HepG2 (cell line): ENCODE results near the gene C2CD2. TPM values are rescaled to one million over a fixed set of nuclear protein-coding genes. Genes with fewer than 3 reads are reported as not detected.
A peak's percentile ranks its signal among the peaks of the same experiment; 100 is the strongest.

Experiments
- BRCA1 ChIP-seq: sonication (generic); formaldehyde crosslinking; IDR thresholded peaks from 2 replicates; pipeline ENCODE4 v1.4.0; 2020; ENCODE audit warnings: missing genetic modification reagents
- HOXA5 ChIP-seq: sonication (generic); formaldehyde crosslinking; IDR thresholded peaks from 2 replicates; pipeline ENCODE4 v1.4.0; 2020; ENCODE audit warnings: missing genetic modification reagents
- KDM3A ChIP-seq: IDR thresholded peaks from 2 replicates; pipeline ENCODE4 v1.6.1; 2018; ENCODE audit warnings: low read depth, missing compliant biosample characterization
- NAIF1 ChIP-seq: sonication (generic); formaldehyde crosslinking; IDR thresholded peaks from 2 replicates; pipeline ENCODE4 v1.5.0; 2020; ENCODE audit warnings: mild to moderate bottlenecking, missing genetic modification reagents, borderline replicate concordance
- SYNCRIP ChIP-seq: fragments of 200-400 bp; formaldehyde crosslinking; IDR thresholded peaks from 2 replicates; pipeline ENCODE4 v1.6.1; 2018; ENCODE audit warnings: mild to moderate bottlenecking, low read depth, low read length; ENCODE audit not compliant: insufficient read depth
- ZNF44 ChIP-seq: sonication (generic); formaldehyde crosslinking; IDR thresholded peaks from 2 replicates; pipeline ENCODE4 v1.5.1; 2020; ENCODE audit warnings: mild to moderate bottlenecking, missing genetic modification reagents
- ZNF556 ChIP-seq: sonication (generic); formaldehyde crosslinking; IDR thresholded peaks from 2 replicates; pipeline ENCODE4 v1.4.0; 2020; ENCODE audit warnings: mild to moderate bottlenecking, missing genetic modification reagents, borderline replicate concordance
- ZNF737 ChIP-seq: sonication (generic); formaldehyde crosslinking; IDR thresholded peaks from 2 replicates; pipeline ENCODE4 v1.5.0; 2020; ENCODE audit warnings: missing genetic modification reagents, mild to moderate bottlenecking, borderline replicate concordance
- ZNF780A ChIP-seq: sonication (generic); formaldehyde crosslinking; IDR thresholded peaks from 2 replicates; pipeline ENCODE4 v1.8.0; 2022; ENCODE audit warnings: mild to moderate bottlenecking, missing genetic modification reagents, moderate library complexity
- ZSCAN25 ChIP-seq: sonication (generic); formaldehyde crosslinking; IDR thresholded peaks from 2 replicates; pipeline ENCODE4 v1.8.0; 2022; ENCODE audit warnings: mild to moderate bottlenecking, missing genetic modification reagents
- polyA plus RNA-seq, 8 experiments: library from polyadenylated mRNA; depleted of rRNA in 3 of 8; stranded (reverse) in 7 of 8; unstranded in 1 of 8; fragments of >200 nt; fragmentation: Illumina TruSeq in 4 of 8; extraction: Trizol in 4 of 8; gene quantifications; 2 replicates each; pipeline versions ENCODE4 v1.2.1 to v1.2.3, GENCODE V29; 2011 to 2016; ENCODE audit warnings: low read depth in 4 of 8, missing spikeins in 1 of 8, mixed read lengths in 1 of 8; ENCODE audit not compliant: insufficient read depth in 1 of 8
- total RNA-seq, 5 experiments: library from RNA; depleted of rRNA; stranded (reverse); fragments of >200 nt; fragmentation: Illumina TruSeq; extraction: Trizol; gene quantifications; 2 replicates each; pipeline ENCODE4 v1.2.3, GENCODE V29; 2016; ENCODE audit warnings: low read depth in 1 of 5
- TF ChIP-seq, protein P1 (sequence below): sonication (generic); formaldehyde crosslinking; IDR thresholded peaks from 2 replicates; pipeline ENCODE4 v1.5.1; 2020; ENCODE audit warnings: mild to moderate bottlenecking, missing genetic modification reagents, moderate library complexity
- TF ChIP-seq, protein P2 (sequence below): fragments of 450-650 bp; IDR thresholded peaks from 2 replicates; pipeline ENCODE4 v1.6.1; 2017; ENCODE audit warnings: mild to moderate bottlenecking
- TF ChIP-seq, protein P3 (sequence below): IDR thresholded peaks from 2 replicates; pipeline ENCODE4 v1.6.1; 2016; ENCODE audit warnings: missing compliant biosample characterization, missing genetic modification reagents, borderline replicate concordance
- TF ChIP-seq, protein P4 (sequence below): sonication (generic); formaldehyde crosslinking; IDR thresholded peaks from 2 replicates; pipeline ENCODE4 v1.4.0; 2020; ENCODE audit warnings: mild to moderate bottlenecking, missing genetic modification reagents
- TF ChIP-seq, protein P5 (sequence below): sonication (generic); formaldehyde crosslinking; IDR thresholded peaks from 2 replicates; pipeline ENCODE4 v1.5.0; 2020; ENCODE audit warnings: mild to moderate bottlenecking, missing genetic modification reagents, moderate library complexity

Gene C2CD2
- total and polyA plus RNA-seq, 2 of the 13 experiments (the other 11 are each of a cell fraction or from before 2014, with no cell fraction given): 12.5 to 19.7 TPM

DNA sequence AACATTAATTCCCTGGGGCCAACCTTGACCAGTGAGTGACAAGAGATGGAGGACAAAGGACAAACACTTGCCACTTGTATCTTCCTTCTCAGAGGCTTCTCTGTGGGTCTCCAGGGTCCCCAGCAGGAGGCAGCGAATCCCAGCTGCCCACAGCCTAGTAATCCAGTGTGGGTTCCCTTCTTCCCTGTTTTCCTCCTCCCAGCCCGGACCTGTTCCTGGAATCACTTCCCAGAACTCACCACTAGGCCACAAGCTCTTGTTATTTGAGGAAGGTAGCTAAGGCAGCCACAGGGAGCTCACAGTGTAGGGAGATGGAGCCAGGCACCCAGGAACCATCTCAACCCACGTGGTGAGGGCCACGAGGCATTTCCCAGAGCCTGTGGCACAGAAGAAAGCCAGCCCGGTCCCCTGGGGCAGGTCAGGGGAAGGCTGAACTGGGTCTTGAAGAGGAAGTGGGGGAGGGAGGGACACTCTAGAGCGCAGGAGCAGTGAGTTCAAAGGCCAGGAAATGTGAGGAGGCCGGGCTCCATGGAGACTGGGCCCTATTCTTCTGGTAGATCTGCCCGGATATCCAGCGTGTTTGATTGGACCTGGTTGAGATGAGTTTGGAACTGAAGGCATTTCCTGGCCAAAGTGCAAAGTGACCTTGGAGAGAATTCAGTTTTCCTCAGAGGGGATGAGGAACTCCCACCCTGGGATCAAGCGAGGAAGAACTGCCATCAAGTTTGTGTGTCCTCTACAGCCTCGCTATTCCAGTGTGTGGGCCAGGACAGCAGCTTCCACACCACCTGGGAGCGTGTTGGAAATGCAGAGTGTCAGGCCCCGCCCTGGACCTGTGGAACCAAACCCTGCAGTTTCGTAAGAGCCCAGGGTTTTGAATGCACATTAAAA lies 20.3 kb upstream of the C2CD2 start (continued):
- TF ChIP-seq, protein P1, sequence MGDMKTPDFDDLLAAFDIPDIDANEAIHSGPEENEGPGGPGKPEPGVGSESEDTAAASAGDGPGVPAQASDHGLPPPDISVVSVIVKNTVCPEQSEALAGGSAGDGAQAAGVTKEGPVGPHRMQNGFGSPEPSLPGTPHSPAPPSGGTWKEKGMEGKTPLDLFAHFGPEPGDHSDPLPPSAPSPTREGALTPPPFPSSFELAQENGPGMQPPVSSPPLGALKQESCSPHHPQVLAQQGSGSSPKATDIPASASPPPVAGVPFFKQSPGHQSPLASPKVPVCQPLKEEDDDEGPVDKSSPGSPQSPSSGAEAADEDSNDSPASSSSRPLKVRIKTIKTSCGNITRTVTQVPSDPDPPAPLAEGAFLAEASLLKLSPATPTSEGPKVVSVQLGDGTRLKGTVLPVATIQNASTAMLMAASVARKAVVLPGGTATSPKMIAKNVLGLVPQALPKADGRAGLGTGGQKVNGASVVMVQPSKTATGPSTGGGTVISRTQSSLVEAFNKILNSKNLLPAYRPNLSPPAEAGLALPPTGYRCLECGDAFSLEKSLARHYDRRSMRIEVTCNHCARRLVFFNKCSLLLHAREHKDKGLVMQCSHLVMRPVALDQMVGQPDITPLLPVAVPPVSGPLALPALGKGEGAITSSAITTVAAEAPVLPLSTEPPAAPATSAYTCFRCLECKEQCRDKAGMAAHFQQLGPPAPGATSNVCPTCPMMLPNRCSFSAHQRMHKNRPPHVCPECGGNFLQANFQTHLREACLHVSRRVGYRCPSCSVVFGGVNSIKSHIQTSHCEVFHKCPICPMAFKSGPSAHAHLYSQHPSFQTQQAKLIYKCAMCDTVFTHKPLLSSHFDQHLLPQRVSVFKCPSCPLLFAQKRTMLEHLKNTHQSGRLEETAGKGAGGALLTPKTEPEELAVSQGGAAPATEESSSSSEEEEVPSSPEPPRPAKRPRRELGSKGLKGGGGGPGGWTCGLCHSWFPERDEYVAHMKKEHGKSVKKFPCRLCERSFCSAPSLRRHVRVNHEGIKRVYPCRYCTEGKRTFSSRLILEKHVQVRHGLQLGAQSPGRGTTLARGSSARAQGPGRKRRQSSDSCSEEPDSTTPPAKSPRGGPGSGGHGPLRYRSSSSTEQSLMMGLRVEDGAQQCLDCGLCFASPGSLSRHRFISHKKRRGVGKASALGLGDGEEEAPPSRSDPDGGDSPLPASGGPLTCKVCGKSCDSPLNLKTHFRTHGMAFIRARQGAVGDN (CRISPR knock-in tag): peak; percentile 87
- TF ChIP-seq, protein P2, sequence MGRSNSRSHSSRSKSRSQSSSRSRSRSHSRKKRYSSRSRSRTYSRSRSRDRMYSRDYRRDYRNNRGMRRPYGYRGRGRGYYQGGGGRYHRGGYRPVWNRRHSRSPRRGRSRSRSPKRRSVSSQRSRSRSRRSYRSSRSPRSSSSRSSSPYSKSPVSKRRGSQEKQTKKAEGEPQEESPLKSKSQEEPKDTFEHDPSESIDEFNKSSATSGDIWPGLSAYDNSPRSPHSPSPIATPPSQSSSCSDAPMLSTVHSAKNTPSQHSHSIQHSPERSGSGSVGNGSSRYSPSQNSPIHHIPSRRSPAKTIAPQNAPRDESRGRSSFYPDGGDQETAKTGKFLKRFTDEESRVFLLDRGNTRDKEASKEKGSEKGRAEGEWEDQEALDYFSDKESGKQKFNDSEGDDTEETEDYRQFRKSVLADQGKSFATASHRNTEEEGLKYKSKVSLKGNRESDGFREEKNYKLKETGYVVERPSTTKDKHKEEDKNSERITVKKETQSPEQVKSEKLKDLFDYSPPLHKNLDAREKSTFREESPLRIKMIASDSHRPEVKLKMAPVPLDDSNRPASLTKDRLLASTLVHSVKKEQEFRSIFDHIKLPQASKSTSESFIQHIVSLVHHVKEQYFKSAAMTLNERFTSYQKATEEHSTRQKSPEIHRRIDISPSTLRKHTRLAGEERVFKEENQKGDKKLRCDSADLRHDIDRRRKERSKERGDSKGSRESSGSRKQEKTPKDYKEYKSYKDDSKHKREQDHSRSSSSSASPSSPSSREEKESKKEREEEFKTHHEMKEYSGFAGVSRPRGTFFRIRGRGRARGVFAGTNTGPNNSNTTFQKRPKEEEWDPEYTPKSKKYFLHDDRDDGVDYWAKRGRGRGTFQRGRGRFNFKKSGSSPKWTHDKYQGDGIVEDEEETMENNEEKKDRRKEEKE: no peak
- TF ChIP-seq, protein P3, sequence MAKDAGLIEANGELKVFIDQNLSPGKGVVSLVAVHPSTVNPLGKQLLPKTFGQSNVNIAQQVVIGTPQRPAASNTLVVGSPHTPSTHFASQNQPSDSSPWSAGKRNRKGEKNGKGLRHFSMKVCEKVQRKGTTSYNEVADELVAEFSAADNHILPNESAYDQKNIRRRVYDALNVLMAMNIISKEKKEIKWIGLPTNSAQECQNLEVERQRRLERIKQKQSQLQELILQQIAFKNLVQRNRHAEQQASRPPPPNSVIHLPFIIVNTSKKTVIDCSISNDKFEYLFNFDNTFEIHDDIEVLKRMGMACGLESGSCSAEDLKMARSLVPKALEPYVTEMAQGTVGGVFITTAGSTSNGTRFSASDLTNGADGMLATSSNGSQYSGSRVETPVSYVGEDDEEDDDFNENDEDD: peak; percentile 57; the same call in 1 of the 2 replicates
- TF ChIP-seq SYNCRIP (no peak), BRCA1 (CRISPR knock-in tag) (no peak), ZNF737 (CRISPR knock-in tag) (no peak), ZNF556 (no peak), ZNF44 (CRISPR knock-in tag) (0 out of 2 replicates have a peak, but pooled peaks have one; percentile 24), HOXA5 (CRISPR knock-in tag) (no peak), ZNF780A (no peak), ZSCAN25 (CRISPR knock-in tag) (peak; percentile 28; the same call in 1 of the 2 replicates), KDM3A (no peak), NAIF1 (CRISPR knock-in tag) (no peak)
- TF ChIP-seq, protein P4, sequence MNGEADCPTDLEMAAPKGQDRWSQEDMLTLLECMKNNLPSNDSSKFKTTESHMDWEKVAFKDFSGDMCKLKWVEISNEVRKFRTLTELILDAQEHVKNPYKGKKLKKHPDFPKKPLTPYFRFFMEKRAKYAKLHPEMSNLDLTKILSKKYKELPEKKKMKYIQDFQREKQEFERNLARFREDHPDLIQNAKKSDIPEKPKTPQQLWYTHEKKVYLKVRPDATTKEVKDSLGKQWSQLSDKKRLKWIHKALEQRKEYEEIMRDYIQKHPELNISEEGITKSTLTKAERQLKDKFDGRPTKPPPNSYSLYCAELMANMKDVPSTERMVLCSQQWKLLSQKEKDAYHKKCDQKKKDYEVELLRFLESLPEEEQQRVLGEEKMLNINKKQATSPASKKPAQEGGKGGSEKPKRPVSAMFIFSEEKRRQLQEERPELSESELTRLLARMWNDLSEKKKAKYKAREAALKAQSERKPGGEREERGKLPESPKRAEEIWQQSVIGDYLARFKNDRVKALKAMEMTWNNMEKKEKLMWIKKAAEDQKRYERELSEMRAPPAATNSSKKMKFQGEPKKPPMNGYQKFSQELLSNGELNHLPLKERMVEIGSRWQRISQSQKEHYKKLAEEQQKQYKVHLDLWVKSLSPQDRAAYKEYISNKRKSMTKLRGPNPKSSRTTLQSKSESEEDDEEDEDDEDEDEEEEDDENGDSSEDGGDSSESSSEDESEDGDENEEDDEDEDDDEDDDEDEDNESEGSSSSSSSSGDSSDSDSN: peak; percentile 33; the same call in 1 of the 2 replicates
- TF ChIP-seq, protein P5, sequence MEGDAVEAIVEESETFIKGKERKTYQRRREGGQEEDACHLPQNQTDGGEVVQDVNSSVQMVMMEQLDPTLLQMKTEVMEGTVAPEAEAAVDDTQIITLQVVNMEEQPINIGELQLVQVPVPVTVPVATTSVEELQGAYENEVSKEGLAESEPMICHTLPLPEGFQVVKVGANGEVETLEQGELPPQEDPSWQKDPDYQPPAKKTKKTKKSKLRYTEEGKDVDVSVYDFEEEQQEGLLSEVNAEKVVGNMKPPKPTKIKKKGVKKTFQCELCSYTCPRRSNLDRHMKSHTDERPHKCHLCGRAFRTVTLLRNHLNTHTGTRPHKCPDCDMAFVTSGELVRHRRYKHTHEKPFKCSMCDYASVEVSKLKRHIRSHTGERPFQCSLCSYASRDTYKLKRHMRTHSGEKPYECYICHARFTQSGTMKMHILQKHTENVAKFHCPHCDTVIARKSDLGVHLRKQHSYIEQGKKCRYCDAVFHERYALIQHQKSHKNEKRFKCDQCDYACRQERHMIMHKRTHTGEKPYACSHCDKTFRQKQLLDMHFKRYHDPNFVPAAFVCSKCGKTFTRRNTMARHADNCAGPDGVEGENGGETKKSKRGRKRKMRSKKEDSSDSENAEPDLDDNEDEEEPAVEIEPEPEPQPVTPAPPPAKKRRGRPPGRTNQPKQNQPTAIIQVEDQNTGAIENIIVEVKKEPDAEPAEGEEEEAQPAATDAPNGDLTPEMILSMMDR: peak; percentile 26
